ENCODE measurements around the gene ALG14.
A peak's percentile ranks its signal among the peaks of the same experiment; 100 is the strongest.

Gene ALG14

DNA sequence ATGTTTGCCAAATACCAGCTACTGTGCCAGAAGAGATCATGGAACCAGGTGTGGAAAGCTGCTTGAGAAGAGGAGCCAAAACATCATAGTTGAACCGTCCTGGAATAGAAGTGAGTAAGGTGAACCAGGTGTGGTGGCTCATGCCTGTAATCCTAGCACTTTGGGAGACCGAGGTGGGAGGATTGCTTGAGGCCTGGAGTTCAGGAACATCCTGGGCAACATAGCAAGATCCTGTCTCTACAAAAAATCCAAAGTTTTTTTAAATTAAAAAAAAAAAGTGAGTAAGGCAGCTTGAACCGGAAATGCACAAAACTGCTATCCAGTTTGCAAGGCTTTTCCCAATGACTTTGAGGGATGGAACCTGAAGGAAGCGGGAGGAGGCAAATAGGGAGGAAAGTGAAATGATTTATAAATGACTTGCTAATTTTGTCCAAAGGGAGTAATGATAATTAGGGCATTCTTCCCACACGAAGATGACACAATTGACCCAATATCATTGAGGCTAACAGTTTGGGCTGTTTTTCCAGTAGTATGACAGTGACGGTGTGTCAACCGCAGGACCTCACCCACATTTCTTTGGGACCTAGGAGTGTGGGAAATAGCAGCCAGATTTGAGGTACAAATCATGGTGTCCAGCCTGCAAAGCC is 144.3 kb downstream of the ALG14 start:
- DNase-seq (ENCODE audit: low read depth): no peak

DNA sequence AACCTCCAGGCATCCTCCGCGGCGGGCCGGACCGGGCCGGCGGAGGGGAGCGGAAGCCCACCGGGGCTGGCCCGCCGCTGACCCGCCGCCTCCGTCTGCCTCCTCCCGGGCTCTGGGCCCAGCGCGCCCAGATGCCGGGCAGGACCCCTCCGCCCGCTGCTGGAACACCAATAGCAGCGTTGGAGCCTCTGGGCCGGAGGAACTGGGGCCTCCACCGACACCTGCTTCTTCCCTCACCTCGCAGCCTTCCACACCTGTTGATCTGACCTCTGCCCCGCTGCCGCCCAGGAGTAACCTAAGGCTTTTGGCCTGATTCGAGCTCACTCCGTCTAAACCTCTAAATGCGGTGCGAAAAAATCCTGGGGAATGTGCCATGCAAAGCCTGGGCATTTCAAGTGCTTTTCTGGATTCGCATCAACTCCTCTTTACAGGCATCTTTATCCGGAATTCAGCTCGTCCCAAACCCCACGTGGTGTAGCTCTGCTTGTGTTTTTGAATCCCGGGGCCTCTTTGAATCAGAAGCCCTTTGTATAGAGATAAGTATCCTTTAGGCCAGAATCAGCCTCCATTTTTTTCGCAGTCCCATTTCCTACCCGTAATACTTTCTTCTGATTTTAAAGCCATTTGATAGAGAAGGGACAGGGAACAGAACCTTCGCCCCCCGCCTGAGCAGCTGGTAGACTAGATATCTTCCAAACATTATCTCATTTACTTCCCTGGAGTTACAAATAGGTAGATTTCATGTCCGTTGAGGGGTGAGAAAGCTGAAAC is 145.2 kb downstream of the ALG14 start:
- peak; percentile 66 for DNase-seq (ENCODE audit: low read depth)

DNA sequence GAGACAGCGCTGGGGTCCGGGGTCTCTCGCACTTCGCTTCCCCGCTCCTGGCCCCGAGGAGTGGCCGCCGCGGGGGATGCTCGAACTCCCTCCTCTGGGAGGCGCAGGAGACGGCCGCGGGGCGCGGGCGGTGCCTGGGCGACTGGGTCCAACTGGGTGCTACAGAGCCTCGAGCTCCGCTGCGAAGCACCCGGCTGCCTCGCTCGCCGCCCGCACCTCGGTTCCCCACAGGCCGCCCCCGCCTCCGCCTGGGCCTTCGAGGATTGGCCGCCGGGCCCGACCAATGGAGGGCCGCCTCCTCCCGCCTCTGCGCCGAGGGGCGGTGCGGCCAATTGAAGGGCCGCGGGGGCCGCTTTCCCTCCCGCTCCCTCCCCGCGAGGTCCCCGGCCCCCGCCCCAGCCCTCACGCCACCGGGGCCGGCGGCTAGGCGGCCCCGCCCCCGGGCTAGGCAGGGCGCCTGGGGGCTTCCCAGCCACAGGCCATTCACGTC is 145.8 kb downstream of the ALG14 start, which contains the start of gene CNN3:
CNN3 (minus strand) TSS at position 196 of the 490 bp plus-strand sequence. CDS start 216 bp downstream, outside the sequence.
- DNase-seq (ENCODE audit: low read depth): peak; percentile 95

DNA sequence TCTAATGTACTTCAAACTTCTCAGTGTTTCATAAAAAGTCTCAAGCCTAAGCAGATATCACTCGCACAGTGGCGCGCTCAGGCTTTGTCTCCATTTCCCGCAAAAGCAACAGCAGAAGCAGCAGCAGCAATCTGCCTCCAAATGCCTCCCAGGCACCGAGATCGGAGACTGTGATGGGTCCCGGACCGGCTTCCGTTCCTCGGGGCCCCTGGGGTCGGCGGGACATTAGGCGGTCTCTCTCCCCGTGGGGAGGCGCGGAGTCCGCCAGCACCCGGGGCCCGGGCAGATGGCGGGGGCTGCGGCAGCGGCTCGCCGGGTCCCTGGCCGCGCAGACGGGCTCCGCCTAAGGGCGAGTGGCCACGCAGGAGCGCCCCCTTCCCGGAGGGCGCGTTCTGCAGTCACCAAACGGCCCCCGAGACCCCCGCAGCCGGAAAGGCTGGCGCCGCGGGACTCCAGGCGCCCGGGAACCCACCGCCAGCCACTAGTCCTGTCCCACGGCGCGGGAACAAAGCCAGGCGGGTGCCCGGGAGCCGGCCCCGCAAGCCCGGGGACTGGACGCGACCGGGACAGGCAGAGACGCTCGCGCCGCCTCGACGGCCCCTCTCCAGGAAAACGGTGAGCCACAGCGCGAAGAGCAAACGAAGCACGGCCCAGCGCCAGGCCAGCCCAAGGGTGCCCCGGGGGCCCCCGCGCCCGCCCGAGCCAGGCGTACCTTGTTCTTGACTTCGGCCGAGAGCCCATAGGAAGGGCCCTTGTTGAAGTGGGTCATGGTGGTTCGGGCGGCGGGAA is 146.4 kb downstream of the ALG14 start:
- peak; percentile 66 for DNase-seq (ENCODE audit: low read depth)

DNA sequence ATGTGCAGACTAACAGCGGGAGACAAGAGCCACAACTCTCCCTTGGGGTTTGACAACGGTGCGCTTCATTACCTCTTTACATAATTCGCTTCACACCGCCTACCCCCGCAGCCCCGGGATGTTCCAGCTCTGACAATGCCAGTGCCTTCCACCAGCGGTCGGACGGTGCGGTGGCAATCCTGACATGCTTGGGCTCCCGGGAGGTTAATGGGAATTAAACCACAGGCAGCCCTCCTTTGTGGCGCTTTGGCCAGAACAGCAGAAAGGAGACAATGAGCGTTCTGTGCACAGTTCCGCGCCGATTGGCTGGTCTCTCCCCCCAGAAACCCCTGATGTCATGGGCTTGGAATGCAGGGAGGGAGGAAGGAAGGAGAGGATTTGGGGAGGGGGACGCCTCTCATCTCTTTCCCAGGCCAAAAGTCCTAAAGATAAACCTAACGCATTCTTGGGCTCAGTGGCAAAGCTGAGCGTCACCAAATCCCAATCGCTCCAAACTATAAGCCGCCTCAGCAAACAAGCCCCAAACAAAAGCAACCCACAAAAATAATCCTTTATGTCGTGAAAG is 147.1 kb downstream of the ALG14 start:
- peak; percentile 97 for DNase-seq (ENCODE audit: low read depth)

DNA sequence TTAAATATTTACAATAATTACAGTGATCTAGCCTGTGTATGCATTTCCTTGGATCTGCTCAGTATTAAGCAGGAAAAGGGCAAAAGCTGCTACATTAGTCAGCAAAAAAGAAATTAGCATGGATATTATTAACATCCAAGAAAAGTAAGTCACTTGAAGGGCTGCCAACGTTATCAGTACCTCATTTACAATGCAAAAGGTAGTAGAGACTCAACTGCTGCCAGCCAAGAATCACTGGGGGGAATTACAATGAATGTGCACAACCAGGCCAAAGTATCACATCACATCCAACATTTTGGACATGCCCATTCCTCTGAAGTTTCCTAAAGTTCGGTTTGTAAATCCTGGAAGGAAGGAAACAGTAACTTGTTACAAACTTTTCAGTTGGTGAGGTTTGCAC is 147.7 kb downstream of the ALG14 start:
- peak; percentile 35 for DNase-seq (ENCODE audit: low read depth)

Data from EH (cell line).